DMS79 treated with DMSO at 0.1 percent for 48 hours (cell line): ENCODE measurements around the gene GREB1.

Experiments used
- DNase-seq: peaks from one replicate; lab custom pipeline; 2025; lab: John Stamatoyannopoulos, UW

GREB1 gene

GRCh38 chr2:11579867-11580659 is 46.2 kb downstream of the GREB1 start:
- DNase-seq, result no peak

GRCh38 chr2:11580697-11581096 is 46.9 kb downstream of the GREB1 start:
- no peak for DNase-seq

GRCh38 chr2:11581124-11581796 is 47.4 kb downstream of the GREB1 start:
- no peak for DNase-seq

GRCh38 chr2:11581797-11582611 is 48.2 kb downstream of the GREB1 start:
- no peak for DNase-seq

GRCh38 chr2:11582612-11582861 is 48.7 kb downstream of the GREB1 start:
- DNase-seq, result no peak

GRCh38 chr2:11582862-11583752 is 49.3 kb downstream of the GREB1 start:
- peak; percentile 57 for DNase-seq

- DNase-seq, result peak; percentile 7
Observed at GRCh38 chr2:11583840-11584524, 50.1 kb downstream of the GREB1 start.

GRCh38 chr2:11584525-11585056 is 50.7 kb downstream of the GREB1 start:
- DNase-seq, result no peak

- no peak for DNase-seq
Observed at GRCh38 chr2:11585071-11585470, 51.2 kb downstream of the GREB1 start.

GRCh38 chr2:11588228-11589110 is 54.6 kb downstream of the GREB1 start:
- DNase-seq, result no peak

- DNase-seq, result no peak
Observed at GRCh38 chr2:11589316-11589940, 55.6 kb downstream of the GREB1 start.

GRCh38 chr2:11590193-11590592 is 56.3 kb downstream of the GREB1 start:
- no peak for DNase-seq

- no peak for DNase-seq
Observed at GRCh38 chr2:11591091-11591490, 57.2 kb downstream of the GREB1 start.

- no peak for DNase-seq
Observed at GRCh38 chr2:11592671-11593574, 59.1 kb downstream of the GREB1 start.

- no peak for DNase-seq
Observed at GRCh38 chr2:11596801-11597200, 63.0 kb downstream of the GREB1 start.

- no peak for DNase-seq
Observed at GRCh38 chr2:11597538-11598225, 63.8 kb downstream of the GREB1 start.

GRCh38 chr2:11598228-11598731 is 64.4 kb downstream of the GREB1 start:
- DNase-seq, result no peak
